KMS-11 (cell line): ENCODE results near the gene MMP15.

Experiments used
- H2AFZ ChIP-seq: fragments of 200-600 bp; sonication (generic); 2 replicates; pipeline ENCODE4 v1.6.1; 2016; ENCODE audit warnings: antibody characterized with exemption, mixed run types, low read depth
- H3K27ac ChIP-seq: fragments of 200-600 bp; sonication (generic); 2 replicates; pipeline ENCODE4 v1.6.1; 2016; ENCODE audit warnings: mild to moderate bottlenecking, mixed run types
- H3K27me3 ChIP-seq: fragments of 200-600 bp; sonication (generic); 2 replicates; pipeline ENCODE4 v1.6.1; 2017; ENCODE audit warnings: mild to moderate bottlenecking, low read depth, mixed run types, moderate library complexity; ENCODE audit not compliant: insufficient read depth
- H3K36me3 ChIP-seq: fragments of 200-600 bp; sonication (generic); 2 replicates; pipeline ENCODE4 v1.6.1; 2017; ENCODE audit warnings: mild to moderate bottlenecking, mixed run types; ENCODE audit not compliant: insufficient read depth
- H3K4me1 ChIP-seq: fragments of 200-600 bp; sonication (generic); 2 replicates; pipeline ENCODE4 v1.6.1; 2016; ENCODE audit warnings: mild to moderate bottlenecking, low read depth, mixed run types; ENCODE audit not compliant: poor library complexity, severe bottlenecking
- H3K4me2 ChIP-seq: fragments of 200-600 bp; sonication (generic); 2 replicates; pipeline ENCODE4 v1.7.0; 2016; ENCODE audit warnings: mild to moderate bottlenecking, mixed run types
- H3K4me3 ChIP-seq: fragments of 200-600 bp; sonication (generic); IDR thresholded peaks from 2 replicates; pipeline ENCODE4 v1.6.1; 2017; ENCODE audit warnings: low read depth, low read length, mixed read lengths; ENCODE audit not compliant: insufficient read depth
- H3K79me2 ChIP-seq: fragments of 200-600 bp; sonication (generic); 2 replicates; pipeline ENCODE4 v1.6.1; 2016; ENCODE audit warnings: low read depth, mixed run types; ENCODE audit not compliant: insufficient read depth
- H3K9ac ChIP-seq: fragments of 200-600 bp; sonication (generic); 2 replicates; pipeline ENCODE4 v1.6.1; 2016; ENCODE audit warnings: mild to moderate bottlenecking, mixed run types
- H4K20me1 ChIP-seq: fragments of 200-600 bp; sonication (generic); 2 replicates; pipeline ENCODE4 v1.6.1; 2016; ENCODE audit warnings: mild to moderate bottlenecking, mixed run types; ENCODE audit not compliant: insufficient read depth
- TF ChIP-seq, protein P1 (sequence below): fragments of 200-600 bp; sonication (generic); conservative IDR thresholded peaks from 2 replicates; pipeline ENCODE4 v1.6.1; 2017; ENCODE audit warnings: low read depth, mild to moderate bottlenecking, antibody characterized with exemption, low read length, moderate library complexity, mixed read lengths

MMP15 gene

DNA sequence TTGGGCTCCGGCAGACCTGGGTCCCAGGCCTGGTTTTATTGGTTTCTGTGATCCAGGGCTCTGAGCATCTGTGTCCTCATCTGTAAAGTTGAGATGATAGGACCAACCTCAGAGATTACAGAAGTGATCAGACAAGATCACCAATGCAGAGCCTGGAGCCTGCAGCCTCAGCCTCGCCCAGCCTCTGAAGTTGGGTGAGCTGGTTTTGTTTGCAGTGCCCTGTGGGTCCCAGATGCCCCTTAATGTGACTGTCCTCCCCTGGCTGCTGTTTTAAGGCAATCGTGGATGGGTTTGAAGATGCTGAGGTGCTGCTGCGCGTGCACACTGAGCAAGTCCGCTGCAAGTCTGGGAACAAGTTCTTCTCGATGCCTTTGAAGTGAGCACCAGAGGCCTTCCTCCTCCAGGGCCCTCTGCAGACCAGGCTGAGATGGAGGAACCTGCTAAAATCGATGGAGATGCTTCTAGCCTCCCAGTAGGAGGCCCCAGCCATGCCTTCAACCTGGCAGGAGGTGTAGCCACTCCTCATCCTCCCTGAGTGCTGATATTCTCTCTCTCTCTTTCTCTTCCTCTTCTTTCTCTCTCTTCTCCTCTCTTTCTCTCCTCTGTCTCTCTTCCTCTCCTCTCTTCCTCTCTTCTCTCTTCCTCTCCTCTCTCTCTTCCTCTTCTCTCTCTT, 5.6 kb upstream of the MMP15 start:
- Histone ChIP-seq H3K27ac (no peak overlapping the region), H3K36me3 (no peaks in the 10 kb centered on the region), H3K4me2 (no peak overlapping the region), H3K4me1 (peaks cover 3% of the 10 kb centered on the region), H3K79me2 (no peaks in the 10 kb centered on the region), H4K20me1 (no peaks in the 10 kb centered on the region), H2AFZ (no peak overlapping the region), H3K9ac (no peak overlapping the region), H3K27me3 (no peaks in the 10 kb centered on the region), H3K4me3 (no peak overlapping the region)
- TF ChIP-seq, protein P1, sequence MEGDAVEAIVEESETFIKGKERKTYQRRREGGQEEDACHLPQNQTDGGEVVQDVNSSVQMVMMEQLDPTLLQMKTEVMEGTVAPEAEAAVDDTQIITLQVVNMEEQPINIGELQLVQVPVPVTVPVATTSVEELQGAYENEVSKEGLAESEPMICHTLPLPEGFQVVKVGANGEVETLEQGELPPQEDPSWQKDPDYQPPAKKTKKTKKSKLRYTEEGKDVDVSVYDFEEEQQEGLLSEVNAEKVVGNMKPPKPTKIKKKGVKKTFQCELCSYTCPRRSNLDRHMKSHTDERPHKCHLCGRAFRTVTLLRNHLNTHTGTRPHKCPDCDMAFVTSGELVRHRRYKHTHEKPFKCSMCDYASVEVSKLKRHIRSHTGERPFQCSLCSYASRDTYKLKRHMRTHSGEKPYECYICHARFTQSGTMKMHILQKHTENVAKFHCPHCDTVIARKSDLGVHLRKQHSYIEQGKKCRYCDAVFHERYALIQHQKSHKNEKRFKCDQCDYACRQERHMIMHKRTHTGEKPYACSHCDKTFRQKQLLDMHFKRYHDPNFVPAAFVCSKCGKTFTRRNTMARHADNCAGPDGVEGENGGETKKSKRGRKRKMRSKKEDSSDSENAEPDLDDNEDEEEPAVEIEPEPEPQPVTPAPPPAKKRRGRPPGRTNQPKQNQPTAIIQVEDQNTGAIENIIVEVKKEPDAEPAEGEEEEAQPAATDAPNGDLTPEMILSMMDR = no peak

DNA sequence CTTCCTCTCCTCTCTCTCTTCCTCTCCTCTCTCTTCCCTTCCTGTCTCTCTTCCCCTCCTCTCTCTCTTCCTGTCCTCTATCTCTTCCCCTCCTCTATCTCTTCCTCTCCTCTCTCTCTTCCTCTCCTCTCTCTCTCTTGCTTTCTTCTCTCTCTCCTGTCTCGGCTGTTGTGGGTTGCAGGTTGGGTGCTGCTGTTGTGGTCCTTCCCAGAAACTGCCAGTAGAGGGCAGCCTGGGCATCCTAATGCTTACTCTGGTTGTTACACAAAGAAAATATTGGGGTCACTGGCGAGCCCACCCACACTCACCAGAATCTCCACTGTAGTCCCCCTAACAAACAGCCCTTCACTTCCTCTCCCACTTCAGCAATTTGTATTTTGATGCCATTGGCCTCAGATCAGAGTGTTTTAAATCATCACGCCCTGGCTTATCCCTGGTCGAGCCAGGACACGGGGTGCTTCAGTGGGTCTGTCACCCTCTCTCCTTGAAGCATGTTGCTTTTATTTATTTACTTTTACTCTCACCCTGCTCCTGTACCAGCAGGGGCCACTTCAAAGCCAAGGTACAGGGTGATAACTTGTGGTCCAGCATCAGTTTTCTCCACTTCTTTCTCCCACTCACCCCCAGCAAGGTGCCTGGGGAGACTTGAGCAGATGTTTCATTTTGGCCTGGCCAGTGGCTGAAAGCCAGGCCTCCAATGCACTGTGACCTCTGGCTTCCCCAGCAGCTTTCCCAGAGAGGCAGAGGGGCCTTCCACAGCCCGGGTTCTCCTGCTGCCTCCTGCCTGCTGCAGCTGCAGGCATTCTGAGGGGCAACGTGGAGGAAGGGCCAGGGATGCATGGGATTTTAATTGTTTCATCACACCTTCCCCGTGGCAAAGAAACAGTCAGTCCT, 4.7 kb upstream of the MMP15 start:
- H3K4me1 ChIP-seq = peaks cover 3% of the 10 kb centered on the region
- no peaks in the 10 kb centered on the region for H3K79me2 ChIP-seq
- no peak overlapping the region for H2AFZ ChIP-seq
- H3K27me3 ChIP-seq = no peaks in the 10 kb centered on the region
- H3K27ac ChIP-seq = no peak overlapping the region
- TF ChIP-seq, protein P1 = peak; percentile 88
- H3K9ac ChIP-seq = no peak overlapping the region
- no peak overlapping the region for H3K4me2 ChIP-seq
- no peaks in the 10 kb centered on the region for H3K36me3 ChIP-seq
- no peak overlapping the region for H3K4me3 ChIP-seq
- H4K20me1 ChIP-seq = no peaks in the 10 kb centered on the region

DNA sequence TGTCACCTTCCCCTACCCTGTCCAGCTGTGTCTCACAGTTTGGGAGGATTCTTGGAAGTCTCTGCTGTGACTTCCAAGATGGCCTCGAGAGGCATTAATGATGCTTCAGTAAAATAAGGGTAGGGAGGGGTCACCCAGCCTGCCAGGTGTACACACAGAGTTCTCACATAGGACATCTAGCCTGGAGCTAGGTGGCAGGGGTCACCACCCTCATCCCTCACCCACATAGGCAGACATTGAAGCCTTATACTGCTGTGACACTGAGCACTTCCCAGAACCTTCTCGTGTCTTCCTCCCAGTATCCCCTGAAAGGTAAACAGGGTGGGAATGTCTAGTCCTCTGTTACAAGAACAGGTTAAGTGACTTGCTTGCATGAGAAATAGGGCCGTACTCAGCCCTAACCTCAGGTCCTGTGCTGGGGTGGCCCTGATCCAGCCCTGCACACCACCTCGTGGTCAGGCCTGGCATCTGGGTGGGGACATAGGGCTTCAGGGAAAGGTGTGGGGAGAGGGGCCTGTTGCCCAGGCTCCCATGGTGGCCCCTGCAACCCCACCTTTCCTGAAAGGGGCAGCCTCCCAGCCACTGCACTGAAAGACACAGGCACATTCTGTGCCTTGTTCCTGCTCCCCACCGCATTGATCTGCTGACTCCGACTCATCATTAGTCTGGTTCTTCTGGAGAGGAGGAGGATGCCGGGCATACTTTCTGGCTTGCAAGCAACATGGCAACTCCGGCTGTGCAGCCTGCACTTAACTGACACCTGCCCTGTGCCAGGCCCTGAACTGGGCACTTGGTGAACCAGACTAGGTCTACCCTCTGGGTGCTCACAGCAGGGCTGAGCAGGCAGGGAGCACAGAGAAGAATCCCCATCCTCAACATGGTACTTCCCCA, 3.6 kb upstream of the MMP15 start:
- Histone ChIP-seq H3K4me2 (no peak overlapping the region), H3K36me3 (no peaks in the 10 kb centered on the region), H3K27me3 (no peaks in the 10 kb centered on the region), H3K79me2 (no peaks in the 10 kb centered on the region), H3K4me3 (no peak overlapping the region), H4K20me1 (no peaks in the 10 kb centered on the region), H3K9ac (no peak overlapping the region), H2AFZ (no peak overlapping the region), H3K4me1 (peaks cover 3% of the 10 kb centered on the region), H3K27ac (no peak overlapping the region)
- TF ChIP-seq, protein P1 = no peak

DNA sequence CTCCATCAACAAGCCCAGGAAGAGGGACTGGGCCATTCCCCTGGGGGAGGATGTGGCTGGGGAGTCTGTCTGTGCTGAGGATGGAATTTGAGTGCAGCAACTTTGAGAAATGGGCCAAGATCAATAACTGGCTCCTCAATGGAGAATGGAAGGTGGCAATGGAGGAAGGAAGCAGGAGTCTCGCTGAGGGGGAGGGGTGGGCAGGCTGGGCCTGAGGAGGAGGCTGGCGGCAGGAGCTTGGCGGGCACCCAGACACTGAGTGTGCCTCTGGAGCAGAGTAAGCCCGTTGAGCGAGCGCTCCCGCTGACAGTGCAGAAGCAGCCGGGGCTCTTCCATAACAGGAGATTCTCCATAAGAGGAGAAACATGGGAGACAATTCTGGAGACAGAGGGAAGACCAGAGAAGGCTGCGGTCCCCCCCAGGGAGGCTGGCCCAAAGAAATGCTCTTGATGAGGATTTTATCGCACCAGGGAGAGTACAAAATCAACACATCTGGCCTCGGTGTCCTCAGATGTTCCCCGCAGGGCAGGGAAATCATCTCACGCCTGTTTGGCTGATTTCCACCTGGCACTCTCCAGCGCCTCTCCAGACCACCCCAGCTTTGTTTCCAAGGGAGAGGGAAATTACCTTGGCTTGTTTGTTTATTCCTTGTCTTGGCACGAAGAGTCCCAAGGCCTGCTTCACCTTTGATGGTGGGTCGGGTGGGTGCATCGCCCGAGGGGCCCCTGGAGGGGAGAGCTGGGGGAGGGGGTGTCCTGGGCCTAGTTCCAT, 2.8 kb upstream of the MMP15 start:
- H3K9ac ChIP-seq = no peak overlapping the region
- TF ChIP-seq, protein P1 = no peak
- H3K4me2 ChIP-seq = no peak overlapping the region
- no peak overlapping the region for H3K4me3 ChIP-seq
- no peaks in the 10 kb centered on the region for H3K79me2 ChIP-seq
- H3K27me3 ChIP-seq = no peaks in the 10 kb centered on the region
- H4K20me1 ChIP-seq = no peaks in the 10 kb centered on the region
- H3K27ac ChIP-seq = no peak overlapping the region
- H3K36me3 ChIP-seq = no peaks in the 10 kb centered on the region
- no peak overlapping the region for H2AFZ ChIP-seq
- H3K4me1 ChIP-seq = peaks cover 3% of the 10 kb centered on the region
